ENCODE results near the gene PTPN21.

Gene PTPN21

GRCh38 chr14:88554457-88555286 is at the start of gene PTPN21:
PTPN21 (minus strand) TSS chr14:88555007; CDS start chr14:88550417, 4,590 bp downstream.
- DNase-seq: peak; percentile 25

GRCh38 chr14:88604212-88604611 is 49.4 kb upstream of the PTPN21 start:
- no peak for DNase-seq

- no peak for DNase-seq
Measured at GRCh38 chr14:88599761-88600439, 45.1 kb upstream of the PTPN21 start.

GRCh38 chr14:88599326-88599725 is 44.5 kb upstream of the PTPN21 start:
- DNase-seq: no peak

GRCh38 chr14:88598097-88598675 is 43.4 kb upstream of the PTPN21 start:
- no peak for DNase-seq

- DNase-seq: no peak
Measured at GRCh38 chr14:88597601-88598000, 42.8 kb upstream of the PTPN21 start.

- no peak for DNase-seq
Measured at GRCh38 chr14:88597038-88597437, 42.2 kb upstream of the PTPN21 start.

- no peak for DNase-seq
Measured at GRCh38 chr14:88592031-88592430, 37.2 kb upstream of the PTPN21 start.

- DNase-seq: no peak
Measured at GRCh38 chr14:88590173-88590572, 35.4 kb upstream of the PTPN21 start.

- no peak for DNase-seq
Measured at GRCh38 chr14:88588081-88588480, 33.3 kb upstream of the PTPN21 start.

GRCh38 chr14:88584451-88584850 is 29.6 kb upstream of the PTPN21 start:
- no peak for DNase-seq

GRCh38 chr14:88576222-88576621 is 21.4 kb upstream of the PTPN21 start:
- DNase-seq: no peak

- no peak for DNase-seq
Measured at GRCh38 chr14:88572117-88572516, 17.3 kb upstream of the PTPN21 start.

- DNase-seq: no peak
Measured at GRCh38 chr14:88568196-88568595, 13.4 kb upstream of the PTPN21 start.

- no peak for DNase-seq
Measured at GRCh38 chr14:88565427-88565826, 10.6 kb upstream of the PTPN21 start.

GRCh38 chr14:88563845-88564244 is 9.0 kb upstream of the PTPN21 start:
- DNase-seq: no peak

- peak; percentile 89 for DNase-seq
Measured at GRCh38 chr14:88562831-88563686, 8.3 kb upstream of the PTPN21 start, which contains the start of gene ZC3H14. ZC3H14 (plus strand) TSS chr14:88563037; CDS start chr14:88563134, 97 bp downstream.

- DNase-seq: no peak
Measured at GRCh38 chr14:88562532-88562830, 7.7 kb upstream of the PTPN21 start.

- DNase-seq: no peak
Measured at GRCh38 chr14:88559852-88560251, 5.0 kb upstream of the PTPN21 start.

GRCh38 chr14:88556581-88556980 is 1.8 kb upstream of the PTPN21 start:
- no peak for DNase-seq

GRCh38 chr14:88553886-88554456 is 836 bp downstream of the PTPN21 start:
- no peak for DNase-seq

GRCh38 chr14:88552876-88553275 is 1.9 kb downstream of the PTPN21 start:
- no peak for DNase-seq

- no peak for DNase-seq
Measured at GRCh38 chr14:88551980-88552431, 2.8 kb downstream of the PTPN21 start.

Measured in NCI-H345 (cell line).